DOHH2 (cell line): ENCODE measurements around the gene SCAMP4.

Experiments
- H3F3A ChIP-seq: fragments of 200-600 bp; sonication (generic), shearing (Covaris generic); 2 replicates; pipeline ENCODE4 v1.6.0; 2016; ENCODE audit warnings: antibody characterized with exemption, mild to moderate bottlenecking; ENCODE audit not compliant: control insufficient read depth, insufficient read depth
- H3K27ac ChIP-seq: fragments of 200-600 bp; sonication (generic); 2 replicates; pipeline ENCODE4 v1.5.1; 2014; ENCODE audit warnings: low read depth, mild to moderate bottlenecking, low read length, moderate library complexity
- H3K27me3 ChIP-seq: fragments of 200-600 bp; sonication (generic); 2 replicates; pipeline ENCODE4 v1.6.1; 2014; ENCODE audit warnings: mild to moderate bottlenecking, low read length, mixed read lengths; ENCODE audit not compliant: control insufficient read depth
- H3K36me3 ChIP-seq: fragments of 200-600 bp; sonication (generic); 2 replicates; pipeline ENCODE4 v1.6.1; 2014; ENCODE audit warnings: mild to moderate bottlenecking, low read length, moderate library complexity, mixed read lengths; ENCODE audit not compliant: control insufficient read depth
- H3K4me1 ChIP-seq: fragments of 200-600 bp; sonication (generic); 2 replicates; pipeline ENCODE4 v1.6.1; 2014; ENCODE audit warnings: mild to moderate bottlenecking, low read length, mixed read lengths; ENCODE audit not compliant: control insufficient read depth
- H3K4me2 ChIP-seq: fragments of 200-600 bp; sonication (generic); 2 replicates; pipeline ENCODE4 v1.6.0; 2014; ENCODE audit warnings: mild to moderate bottlenecking, low read length, moderate library complexity
- H3K4me3 ChIP-seq: fragments of 200-600 bp; sonication (generic); 2 replicates; pipeline ENCODE4 v1.5.1; 2014; ENCODE audit warnings: mild to moderate bottlenecking, low read length, mixed read lengths
- H3K79me2 ChIP-seq: fragments of 200-600 bp; sonication (generic); 2 replicates; pipeline ENCODE4 v1.6.1; 2014; ENCODE audit warnings: mild to moderate bottlenecking, low read length, mixed read lengths; ENCODE audit not compliant: control insufficient read depth
- H3K9me2 ChIP-seq: fragments of 200-600 bp; sonication (generic); replicated peaks from 2 replicates; pipeline ENCODE4 v1.6.1; 2014; ENCODE audit warnings: mild to moderate bottlenecking, low read length, mixed read lengths; ENCODE audit not compliant: control insufficient read depth
- H3K9me3 ChIP-seq: fragments of 200-600 bp; sonication (generic); 2 replicates; pipeline ENCODE4 v1.6.1; 2014; ENCODE audit warnings: antibody characterized with exemption, low read length, mixed read lengths; ENCODE audit not compliant: control insufficient read depth, insufficient read depth
- H4K20me1 ChIP-seq: fragments of 200-600 bp; sonication (generic); 2 replicates; pipeline ENCODE4 v1.6.0; 2014; ENCODE audit warnings: low read depth, mild to moderate bottlenecking, antibody characterized with exemption, low read length, moderate library complexity; ENCODE audit not compliant: control insufficient read depth, insufficient read depth
- CTCF ChIP-seq: fragments of 200-600 bp; sonication (generic); IDR thresholded peaks from one replicate; pipeline ENCODE4 v1.5.1; 2014; ENCODE audit warnings: antibody characterized with exemption, mild to moderate bottlenecking, low read depth, low read length; ENCODE audit not compliant: poor library complexity, severe bottlenecking
- EZH2phosphoT487 ChIP-seq: fragments of 200-600 bp; sonication (generic); IDR thresholded peaks from 2 replicates; pipeline ENCODE4 v1.6.1; 2017; ENCODE audit warnings: borderline replicate concordance, mild to moderate bottlenecking, antibody characterized with exemption, low read length, moderate library complexity, mixed read lengths

Gene SCAMP4

GRCh38 chr19:1901940-1902404 lies 3.2 kb upstream of the SCAMP4 start:
- Histone ChIP-seq H3F3A (peaks cover 29% of the 10 kb centered on the region), H3K27me3 (no peaks in the 10 kb centered on the region), H3K79me2 (peaks cover 15% of the 10 kb centered on the region), H3K4me3 (no peak overlapping the region), H3K4me2 (no peak overlapping the region), H3K9me2 (no peaks in the 10 kb centered on the region), H3K27ac (no peak overlapping the region), H4K20me1 (no peaks in the 10 kb centered on the region; the same call in 1 of the 2 replicates), H3K36me3 (peaks cover 6% of the 10 kb centered on the region), H3K9me3 (no peaks in the 10 kb centered on the region), H3K4me1 (peaks cover 52% of the 10 kb centered on the region)
- no peak for TF ChIP-seq EZH2phosphoT487
- no peak for TF ChIP-seq CTCF

DNA sequence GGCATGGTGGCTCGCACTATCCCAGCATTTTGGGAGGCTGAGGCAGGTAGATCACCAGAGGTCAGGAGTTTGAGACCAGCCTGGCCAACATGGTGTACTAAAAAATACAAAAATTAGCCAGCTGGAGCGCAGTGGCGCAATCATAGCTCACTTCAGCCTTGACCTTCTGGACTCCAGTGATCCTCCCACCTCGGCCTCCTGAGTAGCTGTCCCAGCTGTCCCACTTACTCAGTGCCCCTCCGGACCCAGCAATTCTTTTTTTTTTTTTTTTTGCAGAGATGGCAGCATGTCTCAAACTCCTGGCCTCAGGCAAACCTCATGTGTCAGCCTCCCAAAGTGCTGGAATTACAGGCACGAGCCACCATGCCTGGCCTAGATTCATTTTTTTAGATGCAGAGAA lies 2.3 kb upstream of the SCAMP4 start:
- peak overlapping the region; percentile 95 for H3K4me2 ChIP-seq
- no peak overlapping the region for H3K27ac ChIP-seq
- H3K79me2 ChIP-seq, result peaks cover 24% of the 10 kb centered on the region
- no peaks in the 10 kb centered on the region for H3K9me3 ChIP-seq
- H3F3A ChIP-seq, result peaks cover 28% of the 10 kb centered on the region
- no peak overlapping the region for H3K4me3 ChIP-seq
- H3K27me3 ChIP-seq, result no peaks in the 10 kb centered on the region
- peaks cover 42% of the 10 kb centered on the region for H3K4me1 ChIP-seq
- no peaks in the 10 kb centered on the region; the same call in 1 of the 2 replicates for H4K20me1 ChIP-seq
- H3K9me2 ChIP-seq, result no peaks in the 10 kb centered on the region
- TF ChIP-seq CTCF (no peak), EZH2phosphoT487 (no peak)
- H3K36me3 ChIP-seq, result peaks cover 6% of the 10 kb centered on the region

DNA sequence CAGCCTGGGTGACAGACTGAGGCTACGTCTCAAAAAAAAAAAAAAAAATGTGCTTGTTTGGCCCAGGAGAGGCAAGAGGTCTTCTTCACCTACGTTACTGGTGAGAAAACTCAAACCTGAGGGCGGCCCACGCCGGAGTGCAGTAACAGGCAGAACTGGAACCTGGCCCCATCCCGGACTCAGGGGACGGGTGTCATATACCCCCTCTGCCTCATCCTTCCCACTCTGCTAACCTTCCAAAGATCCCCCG lies 414 bp upstream of the SCAMP4 start:
- Histone ChIP-seq H3K27ac (peak overlapping the region; percentile 59), H4K20me1 (no peaks in the 10 kb centered on the region; the same call in 1 of the 2 replicates), H3K9me3 (no peaks in the 10 kb centered on the region), H3K79me2 (peaks cover 43% of the 10 kb centered on the region), H3K27me3 (no peaks in the 10 kb centered on the region), H3F3A (peaks cover 19% of the 10 kb centered on the region), H3K4me3 (peak overlapping the region; percentile 90), H3K4me1 (peaks cover 31% of the 10 kb centered on the region), H3K4me2 (peak overlapping the region; percentile 95), H3K36me3 (peaks cover 6% of the 10 kb centered on the region), H3K9me2 (no peaks in the 10 kb centered on the region)
- no peak for TF ChIP-seq EZH2phosphoT487
- TF ChIP-seq CTCF, result no peak
